ENCODE data around the gene ZNF444. TPM values are rescaled to one million over a fixed set of nuclear protein-coding genes. Genes with fewer than 3 reads are reported as not detected.

ZNF444 gene
- total and polyA plus RNA-seq, 9 of the 15 experiments (the other 6 are each of a cell fraction or from before 2014, with no cell fraction given), result 0.39 to 40.0 (median 6.9) TPM

GRCh38 chr19:56144831-56145230 lies 3.7 kb downstream of the ZNF444 start (continued):
- no peak for TF ChIP-seq BRCA1 (IDR thresholded peaks at IDR 0.05)
- no peak for TF ChIP-seq BRCA1 (CRISPR knock-in tag; IDR thresholded peaks at IDR 0.05)
- TF ChIP-seq ELF1 (tag; IDR thresholded peaks at IDR 0.05), result no peak
- TF ChIP-seq XRCC3 (IDR thresholded peaks at IDR 0.05), result no peak
- no peak for TF ChIP-seq NFYB (IDR thresholded peaks at IDR 0.05; ENCODE audit: extremely low read depth, insufficient read length)
- TF ChIP-seq RAD51 (IDR thresholded peaks at IDR 0.05; ENCODE audit: borderline replicate concordance, low read depth), result no peak
- no peak for TF ChIP-seq ATF1 (CRISPR knock-in tag; IDR thresholded peaks at IDR 0.05)
- TF ChIP-seq ATF1 (tag; IDR thresholded peaks at IDR 0.05), result no peak
- TF ChIP-seq PRPF4 (IDR thresholded peaks at IDR 0.05; ENCODE audit: insufficient read depth, low read depth, low read length, poor library complexity, severe bottlenecking), result no peak
- TF ChIP-seq POLR2G (IDR thresholded peaks at IDR 0.05; ENCODE audit: low read depth, low read length), result no peak
- TF ChIP-seq L3MBTL2 (IDR thresholded peaks at IDR 0.05), result no peak
- TF ChIP-seq HLTF (IDR thresholded peaks at IDR 0.05), result no peak
- TF ChIP-seq NFATC3 (IDR thresholded peaks at IDR 0.05), result no peak

DNA sequence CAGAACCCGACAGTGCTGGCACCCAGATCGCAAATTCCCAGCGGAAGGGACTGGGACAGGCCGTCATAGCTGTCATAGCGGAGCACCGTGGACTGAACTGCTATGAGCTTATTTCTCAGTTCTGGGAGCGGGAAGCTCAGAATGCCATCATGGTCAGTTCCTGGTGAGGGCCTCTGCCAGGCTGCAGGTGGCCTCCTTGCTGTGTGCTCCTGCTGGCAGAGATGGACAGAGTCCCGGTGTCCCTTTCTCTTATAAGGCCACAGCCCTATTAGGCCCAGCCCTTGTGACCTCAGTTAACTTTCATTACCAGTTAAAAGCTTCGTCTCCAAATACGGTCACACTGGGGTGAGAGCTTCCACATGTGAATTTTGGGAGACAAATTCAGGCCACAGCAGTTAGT lies 4.6 kb downstream of the ZNF444 start:
- WGBS (ENCODE audit: insufficient coverage, low coverage, missing lambda C conversion rate), result 91% methylated on average over 10 of the region's 10 CpGs
- Histone ChIP-seq H3K4me2 (ENCODE audit: insufficient read depth, low read length) (no peak overlapping the region), H3K79me2 (ENCODE audit: control insufficient read depth, insufficient read depth, low read length) (peaks cover 35% of the 10 kb centered on the region), H3K4me1 (replicated peaks in 1 of 2; ENCODE audit: control insufficient read depth in 2 of 2, insufficient read depth in 2 of 2, low read length in 2 of 2) (peaks cover 7 to 10% of the 10 kb centered on the region in 2 experiments; a peak in 4 of 5 replicates), H3K36me3 (ENCODE audit: control insufficient read depth, insufficient read depth, low read length) (peaks cover 27% of the 10 kb centered on the region; the same call in 2 of the 3 replicates), H3K9me1 (ENCODE audit: control insufficient read depth, insufficient read depth, low read length) (no peaks in the 10 kb centered on the region), H4K20me1 (replicated peaks; ENCODE audit: control insufficient read depth, insufficient read depth, low read length) (no peaks in the 10 kb centered on the region; the same call in 1 of the 2 replicates), H3K9ac (ENCODE audit: insufficient read depth in 1 of 2, low read depth in 2 of 2, low read length in 2 of 2) (no peak overlapping the region), H2AFZ (ENCODE audit: low read depth, low read length) (no peak overlapping the region), H3K27ac (ENCODE audit: extremely low read depth, low read depth, low read length) (no peak overlapping the region), H3K27me3 (ENCODE audit: control insufficient read depth in 2 of 2, insufficient read depth in 2 of 2, low read length in 2 of 2) (no peaks in the 10 kb centered on the region), H3K9me3 (replicated peaks; ENCODE audit: control insufficient read depth, insufficient read depth, low read depth, low read length) (no peaks in the 10 kb centered on the region), H3K4me3 (no peak overlapping the region)
- ChIA-PET CTCF (ENCODE audit: low intra/inter-chr PET ratio) (no interaction called here), POLR2A (interaction anchor here (0.6 to 0.8 kb wide), 2 partner anchors 23 to 187 kb away, joined by 3 to 4 read pairs; no protein-coding TSS in a partner anchor)
- no peak for FAIRE-seq
- intact Hi-C loops (cut with micrococcal nuclease), result no loop called here
- no TSS peak for BruUV-seq (replicated peaks)
- no peak for DNase-seq (ENCODE audit: extremely low read depth in 1 of 4, low spot score in 3 of 4)
- ATAC-seq, result no peak
- in situ Hi-C loops (cut with MboI), result loop anchor here (25.0 kb wide), 1 partner anchor 983 kb away; the partner anchor contains the start of genes DNAAF3 and TNNI3
- TF ChIP-seq MTA3 (IDR thresholded peaks at IDR 0.05; ENCODE audit: borderline replicate concordance) (no peak), SRSF1 (IDR thresholded peaks at IDR 0.05; ENCODE audit: low read depth, low read length) (no peak), ILK (tag; IDR thresholded peaks at IDR 0.05; ENCODE audit: borderline replicate concordance, low read depth) (no peak), SETDB1 (IDR thresholded peaks at IDR 0.05; ENCODE audit: low read length) (no peak)
- TF ChIP-seq, protein P1, sequence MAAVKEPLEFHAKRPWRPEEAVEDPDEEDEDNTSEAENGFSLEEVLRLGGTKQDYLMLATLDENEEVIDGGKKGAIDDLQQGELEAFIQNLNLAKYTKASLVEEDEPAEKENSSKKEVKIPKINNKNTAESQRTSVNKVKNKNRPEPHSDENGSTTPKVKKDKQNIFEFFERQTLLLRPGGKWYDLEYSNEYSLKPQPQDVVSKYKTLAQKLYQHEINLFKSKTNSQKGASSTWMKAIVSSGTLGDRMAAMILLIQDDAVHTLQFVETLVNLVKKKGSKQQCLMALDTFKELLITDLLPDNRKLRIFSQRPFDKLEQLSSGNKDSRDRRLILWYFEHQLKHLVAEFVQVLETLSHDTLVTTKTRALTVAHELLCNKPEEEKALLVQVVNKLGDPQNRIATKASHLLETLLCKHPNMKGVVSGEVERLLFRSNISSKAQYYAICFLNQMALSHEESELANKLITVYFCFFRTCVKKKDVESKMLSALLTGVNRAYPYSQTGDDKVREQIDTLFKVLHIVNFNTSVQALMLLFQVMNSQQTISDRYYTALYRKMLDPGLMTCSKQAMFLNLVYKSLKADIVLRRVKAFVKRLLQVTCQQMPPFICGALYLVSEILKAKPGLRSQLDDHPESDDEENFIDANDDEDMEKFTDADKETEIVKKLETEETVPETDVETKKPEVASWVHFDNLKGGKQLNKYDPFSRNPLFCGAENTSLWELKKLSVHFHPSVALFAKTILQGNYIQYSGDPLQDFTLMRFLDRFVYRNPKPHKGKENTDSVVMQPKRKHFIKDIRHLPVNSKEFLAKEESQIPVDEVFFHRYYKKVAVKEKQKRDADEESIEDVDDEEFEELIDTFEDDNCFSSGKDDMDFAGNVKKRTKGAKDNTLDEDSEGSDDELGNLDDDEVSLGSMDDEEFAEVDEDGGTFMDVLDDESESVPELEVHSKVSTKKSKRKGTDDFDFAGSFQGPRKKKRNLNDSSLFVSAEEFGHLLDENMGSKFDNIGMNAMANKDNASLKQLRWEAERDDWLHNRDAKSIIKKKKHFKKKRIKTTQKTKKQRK (IDR thresholded peaks at IDR 0.05; ENCODE audit: borderline replicate concordance, low read depth, low read length), result no peak
